WTC11 (cell line): ENCODE data around the gene TSPAN32. TPM values are rescaled to one million over a fixed set of nuclear protein-coding genes. Genes with fewer than 3 reads are reported as not detected.

Source experiments
- ATAC-seq: fragments of 200-7000 bp; cut with Tn5 transposase; 2 replicates; pipeline ENCODE4 v1.10.0; 2021; ENCODE audit warnings: mild to moderate bottlenecking, moderate library complexity
- CTCF ChIA-PET: fragments of 300-600 bp; sonication (Branson Sonifier 250); formaldehyde crosslinking; loops from one replicate; lab custom pipeline; 2021; ENCODE audit warnings: antibody characterized with exemption; lab: Charles Lee
- POLR2A ChIA-PET: fragments of 350-600 bp; sonication (Branson Sonifier 250); formaldehyde crosslinking; loops from one replicate; lab custom pipeline; 2021; ENCODE audit warnings: antibody characterized with exemption; lab: Charles Lee
- DNase-seq: peaks from one replicate; pipeline ENCODE4 v3.0.0; 2021; ENCODE audit warnings: low spot score
- H3K27ac Mint-ChIP-seq: 2 replicates; pipeline ENCODE4 v1.8.0; 2021; ENCODE audit warnings: mixed read lengths
- H3K27me3 Mint-ChIP-seq: 2 replicates; pipeline ENCODE4 v1.8.0; 2021; ENCODE audit warnings: low read depth, mild to moderate bottlenecking, moderate library complexity, mixed read lengths
- H3K36me3 Mint-ChIP-seq: 2 replicates; pipeline ENCODE4 v1.8.0; 2021; ENCODE audit warnings: mixed read lengths
- H3K4me1 Mint-ChIP-seq: 2 replicates; pipeline ENCODE4 v1.8.0; 2022; ENCODE audit warnings: mixed read lengths
- H3K4me3 Mint-ChIP-seq: 2 replicates; pipeline ENCODE4 v1.8.0; 2021; ENCODE audit warnings: mild to moderate bottlenecking, moderate library complexity, mixed read lengths
- H3K9me3 Mint-ChIP-seq: 2 replicates; pipeline ENCODE4 v1.8.0; 2021; ENCODE audit warnings: mixed read lengths
- ATF6 ChIP-seq: sonication (generic); formaldehyde crosslinking; IDR thresholded peaks from 2 replicates; pipeline ENCODE4 v1.8.1; 2023; ENCODE audit warnings: mild to moderate bottlenecking, missing genetic modification reagents
- CBFB ChIP-seq: sonication (generic); formaldehyde crosslinking; IDR thresholded peaks from 2 replicates; pipeline ENCODE4 v1.8.1; 2022; ENCODE audit warnings: mild to moderate bottlenecking, low read depth, missing genetic modification reagents
- ETV6 ChIP-seq: sonication (generic); formaldehyde crosslinking; IDR thresholded peaks from 2 replicates; pipeline ENCODE4 v1.8.1; 2022; ENCODE audit warnings: mild to moderate bottlenecking, missing genetic modification reagents
- IRF2 ChIP-seq: sonication (generic); formaldehyde crosslinking; IDR thresholded peaks from 2 replicates; pipeline ENCODE4 v1.8.0; 2022; ENCODE audit warnings: low read depth, missing genetic modification reagents, borderline replicate concordance
- NR1H2 ChIP-seq: sonication (generic); formaldehyde crosslinking; IDR thresholded peaks from 2 replicates; pipeline ENCODE4 v1.9.0; 2021; ENCODE audit warnings: mild to moderate bottlenecking, moderate library complexity, missing genetic modification reagents
- RELA ChIP-seq: sonication (generic); formaldehyde crosslinking; IDR thresholded peaks from 2 replicates; pipeline ENCODE4 v1.8.1; 2022; ENCODE audit warnings: missing genetic modification reagents, mild to moderate bottlenecking, borderline replicate concordance
- SMAD3 ChIP-seq: sonication (generic); formaldehyde crosslinking; IDR thresholded peaks from 2 replicates; pipeline ENCODE4 v1.8.0; 2022; ENCODE audit warnings: missing genetic modification reagents, mild to moderate bottlenecking, borderline replicate concordance
- ZNF121 ChIP-seq: sonication (generic); formaldehyde crosslinking; IDR thresholded peaks from 2 replicates; pipeline ENCODE4 v1.8.0; 2023; ENCODE audit warnings: missing genetic modification reagents
- ZNF532 ChIP-seq: fragments of 250-450 bp; sonication (Bioruptor Pico); IDR thresholded peaks from 2 replicates; pipeline ENCODE4 v1.9.0; 2021; ENCODE audit warnings: mild to moderate bottlenecking, borderline replicate concordance
- ZSCAN18 ChIP-seq: fragments of 250-450 bp; sonication (Bioruptor Pico); IDR thresholded peaks from 2 replicates; pipeline ENCODE4 v2.1.2; 2022; ENCODE audit warnings: mild to moderate bottlenecking, moderate library complexity
- total RNA-seq: library from RNA; stranded (reverse); gene quantifications from 3 replicates; pipeline ENCODE4 v1.2.3, GENCODE V29; 2021
- TF ChIP-seq, protein P1 (sequence below): sonication (generic); formaldehyde crosslinking; IDR thresholded peaks from 2 replicates; pipeline ENCODE4 v1.8.1; 2022; ENCODE audit warnings: mild to moderate bottlenecking, missing genetic modification reagents, moderate library complexity, borderline replicate concordance
- TF ChIP-seq, protein P2 (sequence below): sonication (generic); formaldehyde crosslinking; IDR thresholded peaks from 2 replicates; pipeline ENCODE4 v1.8.1; 2023; ENCODE audit warnings: mild to moderate bottlenecking, missing genetic modification reagents
- TF ChIP-seq, protein P3 (sequence below): sonication (generic); formaldehyde crosslinking; IDR thresholded peaks from 2 replicates; pipeline ENCODE4 v1.8.1; 2022; ENCODE audit warnings: low read depth, mild to moderate bottlenecking, moderate library complexity, missing genetic modification reagents, borderline replicate concordance
- TF ChIP-seq, protein P4 (sequence below): sonication (generic); formaldehyde crosslinking; IDR thresholded peaks from 2 replicates; pipeline ENCODE4 v1.8.0; 2022; ENCODE audit warnings: missing genetic modification reagents

TSPAN32 gene
- total RNA-seq, 1 experiment from 2014 or later: not detected

- no peak for TF ChIP-seq IRF2 (CRISPR knock-in tag)
- TF ChIP-seq SMAD3 (CRISPR knock-in tag): no peak
- TF ChIP-seq, protein P1, sequence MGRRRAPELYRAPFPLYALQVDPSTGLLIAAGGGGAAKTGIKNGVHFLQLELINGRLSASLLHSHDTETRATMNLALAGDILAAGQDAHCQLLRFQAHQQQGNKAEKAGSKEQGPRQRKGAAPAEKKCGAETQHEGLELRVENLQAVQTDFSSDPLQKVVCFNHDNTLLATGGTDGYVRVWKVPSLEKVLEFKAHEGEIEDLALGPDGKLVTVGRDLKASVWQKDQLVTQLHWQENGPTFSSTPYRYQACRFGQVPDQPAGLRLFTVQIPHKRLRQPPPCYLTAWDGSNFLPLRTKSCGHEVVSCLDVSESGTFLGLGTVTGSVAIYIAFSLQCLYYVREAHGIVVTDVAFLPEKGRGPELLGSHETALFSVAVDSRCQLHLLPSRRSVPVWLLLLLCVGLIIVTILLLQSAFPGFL: no peak
- no peak for TF ChIP-seq RELA (CRISPR knock-in tag)
- no peak for TF ChIP-seq ATF6 (CRISPR knock-in tag)
- no peak for TF ChIP-seq ZSCAN18 (CRISPR knock-in tag)
- TF ChIP-seq, protein P2, sequence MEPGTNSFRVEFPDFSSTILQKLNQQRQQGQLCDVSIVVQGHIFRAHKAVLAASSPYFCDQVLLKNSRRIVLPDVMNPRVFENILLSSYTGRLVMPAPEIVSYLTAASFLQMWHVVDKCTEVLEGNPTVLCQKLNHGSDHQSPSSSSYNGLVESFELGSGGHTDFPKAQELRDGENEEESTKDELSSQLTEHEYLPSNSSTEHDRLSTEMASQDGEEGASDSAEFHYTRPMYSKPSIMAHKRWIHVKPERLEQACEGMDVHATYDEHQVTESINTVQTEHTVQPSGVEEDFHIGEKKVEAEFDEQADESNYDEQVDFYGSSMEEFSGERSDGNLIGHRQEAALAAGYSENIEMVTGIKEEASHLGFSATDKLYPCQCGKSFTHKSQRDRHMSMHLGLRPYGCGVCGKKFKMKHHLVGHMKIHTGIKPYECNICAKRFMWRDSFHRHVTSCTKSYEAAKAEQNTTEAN (CRISPR knock-in tag): no peak
- ATAC-seq: no peak
- Mint-ChIP-seq H3K4me3 (no peak overlapping the region), H3K36me3 (no peaks in the 10 kb centered on the region), H3K9me3 (peaks cover 4% of the 10 kb centered on the region; the same call in 1 of the 2 replicates), H3K27me3 (peaks cover 7% of the 10 kb centered on the region), H3K27ac (no peak overlapping the region), H3K4me1 (no peaks in the 10 kb centered on the region)
- DNase-seq: no peak
- POLR2A ChIA-PET: no interaction called here
- CTCF ChIA-PET: interaction anchor here (1.0 to 2.2 kb wide), 2 partner anchors 11 to 104 kb away, joined by 3 to 15 read pairs; no protein-coding TSS in a partner anchor
Measured at GRCh38 chr11:2316169-2316962, 14.6 kb downstream of the TSPAN32 start.

DNA sequence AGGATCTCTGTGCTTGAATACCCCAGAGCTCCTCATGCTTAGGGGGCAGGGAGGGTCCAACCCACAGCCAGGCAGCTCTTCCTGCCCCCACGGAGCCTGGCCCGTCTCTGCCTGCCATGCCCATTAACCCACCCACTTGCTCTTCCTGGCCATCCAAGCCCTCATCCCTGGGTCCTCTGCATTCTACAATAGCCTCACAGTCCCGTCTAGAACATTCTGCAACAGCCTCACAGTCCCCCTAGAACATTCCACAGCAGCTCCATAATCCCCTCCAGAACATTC lies 15.1 kb downstream of the TSPAN32 start:
- no peak overlapping the region for H3K27ac Mint-ChIP-seq
- no peaks in the 10 kb centered on the region for H3K4me1 Mint-ChIP-seq
- H3K27me3 Mint-ChIP-seq: peaks cover 13% of the 10 kb centered on the region
- ATAC-seq (no peak), DNase-seq (no peak)
- no peak overlapping the region for H3K4me3 Mint-ChIP-seq
- ChIA-PET POLR2A (no interaction called here), CTCF (interaction anchor here (1.0 to 2.2 kb wide), 3 partner anchors 11 to 130 kb away, joined by 3 to 15 read pairs (median 3); no protein-coding TSS in a partner anchor)
- no peaks in the 10 kb centered on the region for H3K36me3 Mint-ChIP-seq
- peaks cover 7% of the 10 kb centered on the region for H3K9me3 Mint-ChIP-seq
- no peak for TF ChIP-seq ZNF532 (CRISPR knock-in tag)
- no peak for TF ChIP-seq CBFB (CRISPR knock-in tag)
- TF ChIP-seq, protein P3, sequence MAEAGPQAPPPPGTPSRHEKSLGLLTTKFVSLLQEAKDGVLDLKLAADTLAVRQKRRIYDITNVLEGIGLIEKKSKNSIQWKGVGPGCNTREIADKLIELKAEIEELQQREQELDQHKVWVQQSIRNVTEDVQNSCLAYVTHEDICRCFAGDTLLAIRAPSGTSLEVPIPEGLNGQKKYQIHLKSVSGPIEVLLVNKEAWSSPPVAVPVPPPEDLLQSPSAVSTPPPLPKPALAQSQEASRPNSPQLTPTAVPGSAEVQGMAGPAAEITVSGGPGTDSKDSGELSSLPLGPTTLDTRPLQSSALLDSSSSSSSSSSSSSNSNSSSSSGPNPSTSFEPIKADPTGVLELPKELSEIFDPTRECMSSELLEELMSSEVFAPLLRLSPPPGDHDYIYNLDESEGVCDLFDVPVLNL (CRISPR knock-in tag): no peak
- no peak for TF ChIP-seq NR1H2 (CRISPR knock-in tag)
- TF ChIP-seq, protein P4, sequence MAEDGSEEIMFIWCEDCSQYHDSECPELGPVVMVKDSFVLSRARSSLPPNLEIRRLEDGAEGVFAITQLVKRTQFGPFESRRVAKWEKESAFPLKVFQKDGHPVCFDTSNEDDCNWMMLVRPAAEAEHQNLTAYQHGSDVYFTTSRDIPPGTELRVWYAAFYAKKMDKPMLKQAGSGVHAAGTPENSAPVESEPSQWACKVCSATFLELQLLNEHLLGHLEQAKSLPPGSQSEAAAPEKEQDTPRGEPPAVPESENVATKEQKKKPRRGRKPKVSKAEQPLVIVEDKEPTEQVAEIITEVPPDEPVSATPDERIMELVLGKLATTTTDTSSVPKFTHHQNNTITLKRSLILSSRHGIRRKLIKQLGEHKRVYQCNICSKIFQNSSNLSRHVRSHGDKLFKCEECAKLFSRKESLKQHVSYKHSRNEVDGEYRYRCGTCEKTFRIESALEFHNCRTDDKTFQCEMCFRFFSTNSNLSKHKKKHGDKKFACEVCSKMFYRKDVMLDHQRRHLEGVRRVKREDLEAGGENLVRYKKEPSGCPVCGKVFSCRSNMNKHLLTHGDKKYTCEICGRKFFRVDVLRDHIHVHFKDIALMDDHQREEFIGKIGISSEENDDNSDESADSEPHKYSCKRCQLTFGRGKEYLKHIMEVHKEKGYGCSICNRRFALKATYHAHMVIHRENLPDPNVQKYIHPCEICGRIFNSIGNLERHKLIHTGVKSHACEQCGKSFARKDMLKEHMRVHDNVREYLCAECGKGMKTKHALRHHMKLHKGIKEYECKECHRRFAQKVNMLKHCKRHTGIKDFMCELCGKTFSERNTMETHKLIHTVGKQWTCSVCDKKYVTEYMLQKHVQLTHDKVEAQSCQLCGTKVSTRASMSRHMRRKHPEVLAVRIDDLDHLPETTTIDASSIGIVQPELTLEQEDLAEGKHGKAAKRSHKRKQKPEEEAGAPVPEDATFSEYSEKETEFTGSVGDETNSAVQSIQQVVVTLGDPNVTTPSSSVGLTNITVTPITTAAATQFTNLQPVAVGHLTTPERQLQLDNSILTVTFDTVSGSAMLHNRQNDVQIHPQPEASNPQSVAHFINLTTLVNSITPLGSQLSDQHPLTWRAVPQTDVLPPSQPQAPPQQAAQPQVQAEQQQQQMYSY (CRISPR knock-in tag): no peak
- TF ChIP-seq ZNF121 (CRISPR knock-in tag): no peak
- no peak for TF ChIP-seq ETV6
